HG03025 (cell line): ENCODE results near the gene TYMP.

Experiments
- ATAC-seq: cut with Tn5 transposase; IDR thresholded peaks from one replicate; pipeline ENCODE4 v1.9.1; 2021; ENCODE audit warnings: mild to moderate bottlenecking, moderate library complexity; ENCODE audit not compliant: unreplicated experiment, low FRiP score

Gene TYMP, protein sequence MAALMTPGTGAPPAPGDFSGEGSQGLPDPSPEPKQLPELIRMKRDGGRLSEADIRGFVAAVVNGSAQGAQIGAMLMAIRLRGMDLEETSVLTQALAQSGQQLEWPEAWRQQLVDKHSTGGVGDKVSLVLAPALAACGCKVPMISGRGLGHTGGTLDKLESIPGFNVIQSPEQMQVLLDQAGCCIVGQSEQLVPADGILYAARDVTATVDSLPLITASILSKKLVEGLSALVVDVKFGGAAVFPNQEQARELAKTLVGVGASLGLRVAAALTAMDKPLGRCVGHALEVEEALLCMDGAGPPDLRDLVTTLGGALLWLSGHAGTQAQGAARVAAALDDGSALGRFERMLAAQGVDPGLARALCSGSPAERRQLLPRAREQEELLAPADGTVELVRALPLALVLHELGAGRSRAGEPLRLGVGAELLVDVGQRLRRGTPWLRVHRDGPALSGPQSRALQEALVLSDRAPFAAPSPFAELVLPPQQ

DNA sequence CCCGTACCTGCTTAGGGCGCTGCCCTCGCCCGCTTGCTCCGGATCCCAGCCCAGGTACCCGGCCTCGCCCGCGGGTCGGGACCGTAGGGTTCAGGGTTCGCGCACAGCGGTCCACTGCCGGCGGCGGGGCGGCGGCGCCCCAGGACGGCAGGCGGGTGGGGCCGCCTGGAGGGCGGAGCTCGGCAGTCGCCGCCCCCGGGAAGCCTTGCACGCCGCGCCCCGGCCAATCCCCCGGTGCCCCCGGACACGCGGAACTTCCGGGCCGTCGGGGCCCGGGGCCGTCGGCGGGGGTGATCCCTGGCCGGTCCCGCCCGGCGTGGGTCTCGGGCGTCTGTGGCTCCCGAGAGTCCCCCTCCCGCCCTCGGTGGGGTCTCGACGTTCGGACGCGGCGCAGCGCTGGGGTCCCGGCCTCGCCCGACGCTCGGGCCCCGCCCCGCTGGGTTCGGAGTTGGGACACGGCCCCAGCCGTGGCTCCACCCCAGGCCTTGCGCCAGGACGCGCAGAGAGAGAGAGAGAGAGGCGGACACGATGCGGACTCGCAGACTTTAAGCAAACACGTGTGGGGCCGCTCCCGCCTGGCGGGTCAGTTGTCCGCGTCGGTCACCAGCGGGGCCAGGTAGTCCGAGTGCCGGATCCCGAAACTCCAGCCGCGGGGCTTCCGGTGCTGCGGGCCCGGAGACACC is at the start of gene TYMP:
TSS of gene TYMP (minus strand) at position 116 of the 683 bp plus-strand sequence. CDS start 303 bp downstream, outside the sequence.
- no peak for ATAC-seq

- no peak for ATAC-seq
These were observed 49.0 kb upstream of the TYMP start for GRCh38 chr22:50578776-50579310.

DNA sequence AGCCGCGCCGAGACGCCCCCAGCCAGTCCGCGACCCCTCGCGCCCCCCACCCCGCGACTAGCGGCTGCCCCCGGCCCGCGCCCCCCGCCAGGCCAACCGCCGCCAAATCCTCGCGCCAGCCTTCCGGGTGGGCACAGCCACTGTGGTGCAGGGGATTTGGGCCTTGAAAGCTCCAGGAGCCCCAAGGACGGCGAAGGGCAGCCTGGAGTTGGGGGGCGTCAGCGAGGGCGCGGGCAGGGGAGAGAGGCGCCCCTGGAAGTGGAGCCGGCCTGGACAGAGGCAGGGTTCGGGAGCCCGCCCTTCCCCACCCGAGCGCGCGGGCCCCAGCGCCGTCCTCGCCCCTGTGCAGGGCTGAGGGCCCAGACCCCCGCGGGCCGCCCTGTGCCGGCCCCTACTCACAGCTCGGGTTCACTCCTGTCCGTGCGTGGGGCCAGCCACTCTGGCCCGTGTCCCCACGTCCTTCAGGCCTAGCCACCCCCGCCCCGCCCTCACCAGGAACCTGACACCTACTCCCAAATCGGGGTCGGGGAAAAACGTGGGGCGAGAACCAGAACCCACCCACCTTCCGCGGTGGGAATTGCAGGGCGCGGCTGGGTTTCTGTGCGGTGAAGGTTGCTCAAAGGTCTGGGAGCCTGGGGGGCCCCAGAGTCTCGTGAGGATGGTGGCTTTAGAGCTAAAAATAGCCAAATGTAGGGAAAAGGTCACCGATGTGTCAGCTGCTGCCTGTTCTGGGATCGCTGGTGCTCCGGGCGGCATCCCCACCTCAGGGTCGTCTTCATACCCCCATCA is 48.4 kb upstream of the TYMP start, which contains the start of gene CPT1B:
TSS of gene CPT1B (minus strand) at position 441 of the 789 bp plus-strand sequence. CDS start 512 bp downstream, outside the sequence.
- no peak for ATAC-seq

DNA sequence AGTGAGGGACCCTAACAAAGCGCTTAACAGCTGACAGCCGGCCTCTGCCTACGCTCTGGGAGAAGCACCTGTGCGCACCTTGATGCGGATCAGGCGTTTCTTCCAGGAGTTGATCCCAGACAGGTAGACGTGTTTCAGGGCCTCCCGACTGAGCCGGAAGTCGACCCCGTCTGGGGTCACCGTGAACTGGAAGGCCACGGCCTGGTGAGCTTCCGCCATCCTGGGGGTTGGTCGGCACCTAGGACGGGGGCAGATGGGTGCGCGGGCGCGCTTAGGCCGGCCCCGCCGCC is 47.8 kb upstream of the TYMP start:
- ATAC-seq: no peak

- ATAC-seq: no peak
These were observed 47.2 kb upstream of the TYMP start for GRCh38 chr22:50576806-50577696.

DNA sequence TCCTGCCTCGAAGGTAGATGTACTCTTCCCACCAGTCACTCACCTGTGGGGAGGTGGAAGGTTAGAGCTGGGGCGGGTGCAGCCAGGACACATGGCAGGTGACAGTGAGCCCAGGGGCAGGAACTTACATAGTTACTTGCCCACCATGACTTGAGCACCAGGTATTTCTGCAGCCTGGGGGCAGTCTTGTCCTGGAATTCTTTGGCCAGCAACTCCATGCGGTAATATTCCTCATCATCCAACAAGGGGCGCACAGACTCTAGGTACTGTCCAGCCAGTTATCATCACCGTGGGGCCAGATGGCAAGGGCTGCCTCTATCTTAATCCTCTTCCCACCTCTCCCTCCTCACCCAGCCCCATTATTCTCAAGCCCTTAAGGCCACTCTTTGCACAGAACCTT is 46.3 kb upstream of the TYMP start:
- no peak for ATAC-seq

GRCh38 chr22:50575426-50575941 is 45.7 kb upstream of the TYMP start:
- no peak for ATAC-seq

DNA sequence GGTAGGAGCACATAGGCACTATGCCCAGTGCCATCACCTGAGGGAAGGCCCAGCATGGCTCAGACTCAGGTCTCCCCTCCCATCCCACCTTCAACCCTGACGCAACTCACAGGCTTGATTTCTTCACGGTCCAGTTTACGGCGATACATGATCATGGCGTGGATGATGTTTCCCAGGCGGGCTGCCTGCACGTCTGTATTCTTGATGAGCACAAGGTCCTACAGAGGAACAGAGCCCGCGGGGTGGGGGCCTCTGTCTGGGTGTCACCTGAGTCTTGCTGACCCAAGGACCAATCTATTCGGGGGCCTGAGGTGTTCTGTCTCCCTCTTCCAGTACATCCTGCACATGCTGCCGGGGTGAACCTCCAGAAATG is 44.6 kb upstream of the TYMP start:
- ATAC-seq: no peak

- no peak for ATAC-seq
These were observed 43.9 kb upstream of the TYMP start for GRCh38 chr22:50573491-50574382.

GRCh38 chr22:50572965-50573364 is 43.2 kb upstream of the TYMP start:
- no peak for ATAC-seq

- no peak for ATAC-seq
These were observed 41.7 kb upstream of the TYMP start for GRCh38 chr22:50571264-50572175.

DNA sequence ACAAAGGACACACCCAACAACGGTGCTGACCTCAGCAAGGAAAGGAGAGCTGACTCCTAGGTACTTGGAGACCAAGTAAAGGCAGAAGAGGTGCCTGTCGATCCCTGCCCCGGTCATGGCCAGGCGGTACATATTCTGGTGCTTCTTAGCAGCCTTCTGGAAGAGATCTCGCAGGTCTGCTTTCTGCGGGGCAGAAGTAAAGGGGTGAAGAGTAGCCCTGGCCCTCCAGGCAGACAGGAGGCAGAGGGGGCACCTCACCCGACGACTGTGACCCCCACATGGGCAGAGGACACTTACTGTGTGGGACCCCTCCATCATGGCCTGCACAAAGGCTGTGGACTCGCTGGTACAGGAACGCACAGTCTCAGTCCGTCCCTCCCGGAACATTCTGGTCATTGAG is 41.0 kb upstream of the TYMP start:
- no peak for ATAC-seq

DNA sequence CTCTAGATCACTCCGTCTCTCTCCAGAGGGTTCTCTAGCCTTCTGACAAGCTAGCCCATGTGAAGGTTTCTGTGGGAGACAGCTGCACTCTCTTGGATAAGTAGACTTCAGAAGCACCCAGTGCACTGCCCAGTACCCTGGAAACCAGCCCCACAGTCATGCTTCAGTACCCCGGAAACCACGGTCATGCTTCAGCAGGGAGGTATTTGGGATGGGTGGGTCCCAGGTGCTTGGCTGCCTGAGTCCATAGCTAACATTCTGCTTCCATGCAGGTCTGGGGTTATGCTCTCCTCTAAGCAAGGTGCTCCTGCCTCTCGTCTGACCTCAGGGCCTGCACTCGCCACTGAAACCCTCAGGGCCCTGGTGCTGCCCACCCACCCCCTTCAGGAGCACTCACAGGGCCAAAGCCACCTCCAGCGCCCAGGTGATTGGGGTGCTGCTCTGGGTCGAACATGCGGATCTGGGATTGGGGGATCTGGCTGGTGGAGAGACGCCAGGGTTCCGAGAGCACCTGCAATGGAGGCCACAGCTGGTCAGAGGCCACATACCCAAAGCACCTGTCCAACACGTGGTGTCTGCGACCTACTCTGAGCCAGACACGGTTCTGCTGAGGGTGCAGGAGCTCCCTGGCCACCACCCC is 40.2 kb upstream of the TYMP start:
- no peak for ATAC-seq

DNA sequence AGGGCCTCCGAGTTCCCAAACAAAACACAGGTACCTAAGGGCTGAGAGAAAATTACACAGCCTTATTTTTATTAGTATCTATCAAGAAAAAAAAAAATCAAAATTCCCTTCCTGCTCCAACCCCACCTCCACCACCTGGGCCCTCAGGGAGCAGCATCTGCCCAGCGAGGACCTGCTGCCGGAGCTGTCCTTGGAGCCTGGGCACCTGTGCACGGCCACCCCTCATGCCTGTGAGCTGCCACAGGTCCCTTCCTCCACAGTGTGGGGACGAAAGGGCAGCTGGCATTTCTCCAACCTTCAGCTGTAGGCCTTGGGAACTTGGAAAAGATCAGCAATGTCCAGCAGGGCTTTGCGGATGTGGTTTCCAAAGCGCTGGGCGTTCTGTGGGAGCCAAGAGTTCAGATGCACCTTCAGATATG is 39.2 kb upstream of the TYMP start:
- ATAC-seq: no peak

DNA sequence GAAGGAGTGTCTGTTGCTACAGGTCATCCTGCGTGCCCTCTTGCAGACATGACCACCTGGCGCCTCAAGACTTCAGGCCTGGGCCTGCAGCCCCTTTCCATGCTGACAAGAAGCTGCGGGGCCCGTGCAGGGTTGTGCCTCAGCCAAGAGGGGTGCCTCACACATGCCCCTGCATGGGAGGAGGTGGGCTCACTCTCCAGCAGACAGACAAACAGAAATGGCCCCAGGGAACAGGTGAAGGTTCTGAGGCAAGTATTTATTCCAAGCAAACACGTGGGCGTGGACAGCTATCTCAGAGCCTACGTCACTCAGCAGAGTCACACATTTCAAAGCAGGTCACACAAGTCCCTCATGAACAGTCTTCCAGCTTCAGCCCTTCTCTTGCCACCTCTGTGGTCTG is 38.8 kb upstream of the TYMP start:
- ATAC-seq: no peak

GRCh38 chr22:50567721-50568252 is 38.0 kb upstream of the TYMP start:
- ATAC-seq: no peak

DNA sequence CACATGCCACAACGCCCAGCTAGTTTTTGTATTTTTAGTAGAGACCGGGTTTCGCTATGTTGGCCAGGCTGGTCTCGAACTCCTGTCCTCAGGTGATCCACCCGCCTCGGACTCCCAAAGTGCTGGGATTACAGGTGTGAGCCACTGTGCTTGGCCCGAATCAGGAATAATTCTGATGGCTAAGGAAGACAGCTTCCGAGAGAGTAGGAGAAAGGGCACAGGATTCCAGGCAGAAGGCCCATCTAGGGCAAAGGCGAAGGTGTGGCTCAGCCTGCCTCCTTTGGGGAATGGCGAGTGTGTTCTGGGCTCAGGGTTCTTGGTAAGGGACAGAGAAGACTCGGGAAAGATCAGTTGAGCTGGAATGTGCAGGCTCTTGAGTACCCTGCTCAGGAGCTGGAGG is 34.5 kb upstream of the TYMP start:
- no peak for ATAC-seq
